Inflammatory macrophage treated with lipopolysaccharide for 4 hours (primary cell): Measurements from ENCODE around the gene USP11.
A peak's percentile ranks its signal among the peaks of the same experiment; 100 is the strongest.

Experiments
- DNase-seq: peaks from one replicate; pipeline ENCODE4 v3.0.0-alpha.2; 2020

USP11 gene

GRCh38 chrX:47226531-47227333 lies 6.1 kb upstream of the USP11 start:
- no peak for DNase-seq

- no peak for DNase-seq
These were observed 5.5 kb upstream of the USP11 start for GRCh38 chrX:47227334-47227583.

GRCh38 chrX:47228550-47229270 lies 4.1 kb upstream of the USP11 start:
- no peak for DNase-seq

- no peak for DNase-seq
These were observed 3.4 kb upstream of the USP11 start for GRCh38 chrX:47229427-47229826.

- no peak for DNase-seq
These were observed 2.5 kb upstream of the USP11 start for GRCh38 chrX:47230136-47230868.

GRCh38 chrX:47231167-47231566 lies 1.6 kb upstream of the USP11 start:
- DNase-seq: no peak

DNA sequence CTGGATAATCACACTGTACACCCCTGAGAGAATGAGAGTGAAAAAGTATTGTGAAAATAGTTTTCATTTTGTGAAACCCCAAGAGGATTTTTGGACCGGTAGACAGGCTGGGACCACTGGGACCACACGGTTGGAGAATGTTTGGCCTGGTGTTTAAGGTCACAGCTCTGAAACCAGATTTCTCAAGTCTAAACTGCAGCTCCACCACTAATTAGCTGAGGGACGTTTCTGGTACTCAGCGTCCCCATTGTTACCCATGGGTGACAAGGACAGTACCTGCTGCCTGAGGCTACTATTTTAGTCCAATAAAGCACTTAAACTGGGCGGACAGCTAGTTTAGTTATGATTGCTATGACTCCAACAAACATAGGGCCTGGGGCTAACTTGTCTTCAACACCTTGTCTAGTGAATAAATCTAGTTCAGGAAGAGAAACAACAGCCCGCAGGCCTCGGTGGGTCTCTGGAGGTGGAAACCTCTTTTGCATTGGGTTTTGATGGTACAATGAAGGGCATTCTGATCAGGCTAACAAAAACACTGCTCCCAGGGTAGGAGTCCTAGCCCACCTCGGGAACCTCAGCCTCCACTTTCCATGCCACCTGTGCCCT lies 509 bp upstream of the USP11 start:
- no peak for DNase-seq

- DNase-seq: peak; percentile 96
These were observed 714 bp downstream of the USP11 start for GRCh38 chrX:47233333-47234113.

GRCh38 chrX:47234583-47234982 lies 1.8 kb downstream of the USP11 start:
- no peak for DNase-seq

- DNase-seq: no peak
These were observed 2.9 kb downstream of the USP11 start for GRCh38 chrX:47235691-47236103.

GRCh38 chrX:47239199-47239598 lies 6.4 kb downstream of the USP11 start:
- DNase-seq: no peak

GRCh38 chrX:47239898-47240545 lies 7.2 kb downstream of the USP11 start:
- DNase-seq: no peak

- DNase-seq: no peak
These were observed 7.8 kb downstream of the USP11 start for GRCh38 chrX:47240619-47241018.

DNA sequence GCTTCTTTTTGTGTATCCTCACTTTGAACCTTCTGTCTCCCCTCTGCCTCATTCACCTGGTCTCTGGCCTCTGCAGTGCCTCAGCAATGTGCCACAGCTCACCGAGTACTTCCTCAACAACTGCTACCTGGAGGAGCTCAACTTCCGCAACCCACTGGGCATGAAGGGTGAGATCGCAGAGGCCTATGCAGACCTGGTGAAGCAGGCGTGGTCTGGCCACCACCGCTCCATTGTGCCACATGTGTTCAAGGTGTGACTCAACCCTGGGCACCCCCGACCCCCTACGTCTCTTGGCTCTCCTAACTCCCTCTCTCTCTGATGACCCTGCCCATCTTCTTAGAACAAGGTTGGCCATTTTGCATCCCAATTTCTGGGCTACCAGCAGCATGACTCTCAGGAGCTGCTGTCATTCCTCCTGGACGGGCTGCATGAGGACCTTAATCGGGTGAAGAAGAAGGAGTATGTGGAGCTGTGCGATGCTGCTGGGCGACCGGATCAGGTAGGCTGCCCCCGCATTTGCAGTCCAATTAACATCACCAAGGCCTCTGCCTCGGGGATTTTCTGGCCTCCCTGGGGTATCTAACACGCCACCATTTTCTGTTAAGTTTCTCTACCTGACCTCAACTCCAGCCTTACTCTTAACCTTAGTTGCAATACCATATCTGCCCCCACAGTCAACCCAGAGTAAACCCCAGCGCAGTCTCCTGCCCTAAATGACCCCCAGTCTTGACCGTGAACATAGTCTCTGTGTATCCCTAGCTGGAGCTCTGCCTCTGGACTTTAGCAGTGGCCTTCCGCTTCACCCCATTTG lies 8.6 kb downstream of the USP11 start:
- no peak for DNase-seq

DNA sequence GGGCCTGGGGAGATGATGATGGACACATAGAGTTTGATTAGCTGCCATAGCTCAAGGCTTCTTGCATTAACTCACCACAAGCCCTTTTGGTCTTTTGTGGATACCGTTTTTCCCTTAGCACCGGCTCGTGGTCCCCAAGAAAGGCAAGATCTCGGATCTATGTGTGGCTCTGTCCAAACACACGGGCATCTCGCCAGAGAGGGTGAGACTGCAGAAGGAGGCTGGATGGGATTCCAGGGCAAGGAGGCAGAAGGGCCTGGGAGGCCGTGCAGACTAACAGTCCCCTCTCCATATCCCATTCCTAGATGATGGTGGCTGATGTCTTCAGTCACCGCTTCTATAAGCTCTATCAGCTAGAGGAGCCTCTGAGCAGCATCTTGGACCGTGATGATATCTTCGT lies 9.5 kb downstream of the USP11 start:
- DNase-seq: no peak

- no peak for DNase-seq
These were observed 10.5 kb downstream of the USP11 start for GRCh38 chrX:47243351-47243750.

- DNase-seq: no peak
These were observed 11.9 kb downstream of the USP11 start for GRCh38 chrX:47244676-47245075.

- no peak for DNase-seq
These were observed 12.3 kb downstream of the USP11 start for GRCh38 chrX:47245156-47245555.

DNA sequence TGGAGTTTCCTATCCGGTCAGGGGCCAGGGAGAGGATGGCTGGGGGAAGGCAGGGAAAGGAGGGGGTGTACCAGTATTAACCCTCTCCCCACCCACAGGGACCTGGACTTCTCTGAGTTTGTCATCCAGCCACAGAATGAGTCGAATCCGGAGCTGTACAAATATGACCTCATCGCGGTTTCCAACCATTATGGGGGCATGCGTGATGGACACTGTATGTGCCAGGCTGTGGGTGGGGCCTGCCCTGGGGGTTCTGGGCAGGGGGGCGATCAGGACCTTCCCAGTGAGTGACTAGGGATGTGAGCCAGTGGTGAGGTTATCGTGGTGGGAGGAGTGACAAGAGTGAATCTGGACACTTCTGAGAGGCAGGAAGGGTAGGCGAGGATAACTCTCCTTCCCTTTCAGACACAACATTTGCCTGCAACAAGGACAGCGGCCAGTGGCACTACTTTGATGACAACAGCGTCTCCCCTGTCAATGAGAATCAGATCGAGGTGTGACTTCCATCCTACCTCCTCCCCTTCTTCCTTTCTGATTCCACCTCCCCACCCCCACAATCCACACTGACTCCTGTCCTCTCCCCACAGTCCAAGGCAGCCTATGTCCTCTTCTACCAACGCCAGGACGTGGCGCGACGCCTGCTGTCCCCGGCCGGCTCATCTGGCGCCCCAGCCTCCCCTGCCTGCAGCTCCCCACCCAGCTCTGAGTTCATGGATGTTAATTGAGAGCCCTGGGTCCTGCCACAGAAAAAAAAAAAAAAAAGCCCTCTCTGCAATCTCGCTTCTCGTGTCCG lies 14.6 kb downstream of the USP11 start:
- no peak for DNase-seq

- no peak for DNase-seq
These were observed 15.2 kb downstream of the USP11 start for GRCh38 chrX:47247999-47248320.

DNA sequence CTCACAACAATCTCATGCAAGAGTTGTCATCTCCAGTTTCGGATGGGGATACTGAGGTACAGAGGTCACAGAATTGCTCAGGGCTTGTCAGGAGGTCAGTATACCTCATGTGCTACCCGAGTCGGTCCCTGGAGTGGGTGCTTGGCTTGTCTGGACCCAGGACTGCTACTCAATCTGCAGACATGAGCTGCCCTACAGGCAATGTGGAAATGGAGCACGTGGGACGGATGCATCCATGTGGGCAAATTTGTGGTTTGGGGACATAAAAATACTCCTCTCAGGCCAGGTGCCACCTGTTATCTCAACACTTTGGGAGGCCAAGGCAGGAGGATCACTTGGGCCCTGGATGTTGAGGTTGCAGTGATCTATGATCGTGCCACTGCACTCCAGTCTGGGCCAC lies 15.8 kb downstream of the USP11 start:
- DNase-seq: no peak
